Measurements from ENCODE around the gene PLAC1.

DNA sequence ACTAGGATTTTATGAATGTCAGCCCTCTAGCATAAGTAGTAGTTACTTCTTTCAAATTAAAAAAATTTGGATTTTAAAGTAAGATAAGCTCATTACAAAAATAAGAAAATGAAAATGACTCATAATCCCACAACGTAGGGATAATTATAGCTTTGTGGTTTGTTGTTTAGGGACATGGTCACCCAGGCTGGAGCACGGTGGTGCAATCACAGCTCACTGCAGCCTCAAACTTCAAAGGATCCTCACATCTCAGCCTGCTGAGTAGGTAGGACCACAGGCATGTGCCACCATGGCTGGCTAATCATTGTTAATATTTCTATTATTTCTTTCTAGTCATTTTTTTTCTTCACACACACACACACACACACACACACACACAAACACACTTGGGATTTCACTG lies 57.6 kb downstream of the PLAC1 start:
- TF ChIP-seq, protein P1, sequence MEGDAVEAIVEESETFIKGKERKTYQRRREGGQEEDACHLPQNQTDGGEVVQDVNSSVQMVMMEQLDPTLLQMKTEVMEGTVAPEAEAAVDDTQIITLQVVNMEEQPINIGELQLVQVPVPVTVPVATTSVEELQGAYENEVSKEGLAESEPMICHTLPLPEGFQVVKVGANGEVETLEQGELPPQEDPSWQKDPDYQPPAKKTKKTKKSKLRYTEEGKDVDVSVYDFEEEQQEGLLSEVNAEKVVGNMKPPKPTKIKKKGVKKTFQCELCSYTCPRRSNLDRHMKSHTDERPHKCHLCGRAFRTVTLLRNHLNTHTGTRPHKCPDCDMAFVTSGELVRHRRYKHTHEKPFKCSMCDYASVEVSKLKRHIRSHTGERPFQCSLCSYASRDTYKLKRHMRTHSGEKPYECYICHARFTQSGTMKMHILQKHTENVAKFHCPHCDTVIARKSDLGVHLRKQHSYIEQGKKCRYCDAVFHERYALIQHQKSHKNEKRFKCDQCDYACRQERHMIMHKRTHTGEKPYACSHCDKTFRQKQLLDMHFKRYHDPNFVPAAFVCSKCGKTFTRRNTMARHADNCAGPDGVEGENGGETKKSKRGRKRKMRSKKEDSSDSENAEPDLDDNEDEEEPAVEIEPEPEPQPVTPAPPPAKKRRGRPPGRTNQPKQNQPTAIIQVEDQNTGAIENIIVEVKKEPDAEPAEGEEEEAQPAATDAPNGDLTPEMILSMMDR (IDR thresholded peaks at IDR 0.05), result no peak
- TF ChIP-seq POLR2A (IDR thresholded peaks at IDR 0.05), result no peak
